Measurements from ENCODE around the gene CREM.

CREM gene

GRCh38 chr10:35091994-35092790 lies 34.5 kb upstream of the CREM start:
- H4K20me1 ChIP-seq (ENCODE audit: insufficient read depth, low read length) = no peaks in the 10 kb centered on the region
- peaks cover 11% of the 10 kb centered on the region for H3K4me1 ChIP-seq (ENCODE audit: low read length)
- H3K27ac ChIP-seq (ENCODE audit: low read length) = no peak overlapping the region
- no peak for TF ChIP-seq CTCF (IDR thresholded peaks at IDR 0.05; ENCODE audit: low read depth, low read length)
- no peak for TF ChIP-seq EZH2phosphoT487 (IDR thresholded peaks at IDR 0.05; ENCODE audit: low read depth)
- no peak overlapping the region for H3K9ac ChIP-seq (ENCODE audit: low read length)
- no peaks in the 10 kb centered on the region for H3K36me3 ChIP-seq (replicated peaks; ENCODE audit: low read depth, low read length)
- H3K9me3 ChIP-seq (ENCODE audit: insufficient read depth, low read length) = no peaks in the 10 kb centered on the region
- peaks cover 29% of the 10 kb centered on the region for H3K79me2 ChIP-seq (ENCODE audit: low read length)
- H3K4me3 ChIP-seq (ENCODE audit: low read length) = no peak overlapping the region
- H3K4me2 ChIP-seq (ENCODE audit: low read length) = no peak overlapping the region
- no peak overlapping the region for H2AFZ ChIP-seq (ENCODE audit: low read depth, low read length)
- no peaks in the 10 kb centered on the region for H3K27me3 ChIP-seq (ENCODE audit: low read depth, low read length)

GRCh38 chr10:35092851-35093250 lies 33.8 kb upstream of the CREM start:
- Histone ChIP-seq H3K4me2 (ENCODE audit: low read length) (no peak overlapping the region), H3K4me3 (ENCODE audit: low read length) (no peak overlapping the region), H3K27ac (ENCODE audit: low read length) (no peak overlapping the region), H3K9ac (ENCODE audit: low read length) (no peak overlapping the region), H3K79me2 (ENCODE audit: low read length) (peaks cover 23% of the 10 kb centered on the region), H3K27me3 (ENCODE audit: low read depth, low read length) (no peaks in the 10 kb centered on the region), H4K20me1 (ENCODE audit: insufficient read depth, low read length) (no peaks in the 10 kb centered on the region), H2AFZ (ENCODE audit: low read depth, low read length) (no peak overlapping the region), H3K4me1 (ENCODE audit: low read length) (peaks cover 11% of the 10 kb centered on the region), H3K9me3 (ENCODE audit: insufficient read depth, low read length) (no peaks in the 10 kb centered on the region), H3K36me3 (replicated peaks; ENCODE audit: low read depth, low read length) (no peaks in the 10 kb centered on the region)
- TF ChIP-seq EZH2phosphoT487 (IDR thresholded peaks at IDR 0.05; ENCODE audit: low read depth) = no peak
- no peak for TF ChIP-seq CTCF (IDR thresholded peaks at IDR 0.05; ENCODE audit: low read depth, low read length)

- Histone ChIP-seq H2AFZ (ENCODE audit: low read depth, low read length) (no peak overlapping the region), H4K20me1 (ENCODE audit: insufficient read depth, low read length) (no peaks in the 10 kb centered on the region), H3K79me2 (ENCODE audit: low read length) (no peaks in the 10 kb centered on the region), H3K27me3 (ENCODE audit: low read depth, low read length) (no peaks in the 10 kb centered on the region), H3K36me3 (replicated peaks; ENCODE audit: low read depth, low read length) (no peaks in the 10 kb centered on the region), H3K4me3 (ENCODE audit: low read length) (no peak overlapping the region), H3K9me3 (ENCODE audit: insufficient read depth, low read length) (no peaks in the 10 kb centered on the region), H3K4me2 (ENCODE audit: low read length) (no peak overlapping the region), H3K9ac (ENCODE audit: low read length) (no peak overlapping the region), H3K4me1 (ENCODE audit: low read length) (no peaks in the 10 kb centered on the region; the same call in 1 of the 2 replicates), H3K27ac (ENCODE audit: low read length) (no peak overlapping the region)
- no peak for TF ChIP-seq CTCF (IDR thresholded peaks at IDR 0.05; ENCODE audit: low read depth, low read length)
- no peak for TF ChIP-seq EZH2phosphoT487 (IDR thresholded peaks at IDR 0.05; ENCODE audit: low read depth)
These were observed 30.3 kb upstream of the CREM start for GRCh38 chr10:35096312-35096711.

GRCh38 chr10:35097510-35097909 lies 29.1 kb upstream of the CREM start:
- no peaks in the 10 kb centered on the region for H3K36me3 ChIP-seq (replicated peaks; ENCODE audit: low read depth, low read length)
- no peaks in the 10 kb centered on the region for H3K9me3 ChIP-seq (ENCODE audit: insufficient read depth, low read length)
- no peaks in the 10 kb centered on the region for H3K4me1 ChIP-seq (ENCODE audit: low read length)
- H3K4me3 ChIP-seq (ENCODE audit: low read length) = no peak overlapping the region
- no peak overlapping the region for H3K4me2 ChIP-seq (ENCODE audit: low read length)
- no peaks in the 10 kb centered on the region for H4K20me1 ChIP-seq (ENCODE audit: insufficient read depth, low read length)
- no peak overlapping the region for H2AFZ ChIP-seq (ENCODE audit: low read depth, low read length)
- H3K9ac ChIP-seq (ENCODE audit: low read length) = no peak overlapping the region
- no peaks in the 10 kb centered on the region for H3K79me2 ChIP-seq (ENCODE audit: low read length)
- TF ChIP-seq EZH2phosphoT487 (IDR thresholded peaks at IDR 0.05; ENCODE audit: low read depth) (no peak), CTCF (IDR thresholded peaks at IDR 0.05; ENCODE audit: low read depth, low read length) (no peak)
- no peaks in the 10 kb centered on the region for H3K27me3 ChIP-seq (ENCODE audit: low read depth, low read length)
- no peak overlapping the region for H3K27ac ChIP-seq (ENCODE audit: low read length)

Measured in OCI-LY3 (cell line).